ENCODE data around the gene CSGALNACT2. TPM values are rescaled to one million over a fixed set of nuclear protein-coding genes. Genes with fewer than 3 reads are reported as not detected.
A peak's percentile ranks its signal among the peaks of the same experiment; 100 is the strongest.

Gene CSGALNACT2
- total and polyA plus RNA-seq, 12 donors, result 5.8 to 19.4 (median 12.3) TPM

- no peaks in the 10 kb centered on the region for H3K36me3 ChIP-seq (replicated peaks in 1 of 2)
- H3K27ac ChIP-seq, result no peak overlapping the region
- intact Hi-C loops (cut with DNase I), result no loop called here
- WGBS, 4 donors, result 63 to 75% (median 70%) methylated on average over 3 to 13 of the region's 13 CpGs
- peaks cover 4 to 21% of the 10 kb centered on the region in 2 donors for H3K4me1 ChIP-seq (replicated peaks in 1 of 2)
- H3K4me3 ChIP-seq, result no peak overlapping the region
- H3K9me3 ChIP-seq (replicated peaks in 1 of 3), result no peaks in the 10 kb centered on the region
- TF ChIP-seq POLR2A (IDR thresholded peaks at IDR 0.05) (no peak), CTCF (IDR thresholded peaks at IDR 0.05) (no peak)
- DNase-seq, result peak in 5 of 7 donors; percentile 23 to 48 (median 31)
- H3K27me3 ChIP-seq, result no peaks in the 10 kb centered on the region
These were observed 62.5 kb downstream of the CSGALNACT2 start for GRCh38 chr10:43200538-43201390.

- no peak overlapping the region for H3K4me3 ChIP-seq
- intact Hi-C loops (cut with DNase I), result no loop called here
These were observed 63.4 kb downstream of the CSGALNACT2 start for GRCh38 chr10:43201545-43202131.

GRCh38 chr10:43202224-43202656 lies 64.0 kb downstream of the CSGALNACT2 start:
- H3K4me3 ChIP-seq, result peak overlapping the region in 1 of 4 donors; percentile 42
- peak in 5 of 7 donors; percentile 6 to 52 (median 15) for DNase-seq
- no peak overlapping the region for H3K27ac ChIP-seq
- no peaks in the 10 kb centered on the region for H3K9me3 ChIP-seq (replicated peaks in 1 of 3)
- WGBS, 4 donors, result 21 to 33% (median 31%) methylated on average over 4 to 29 of the region's 29 CpGs
- TF ChIP-seq CTCF (IDR thresholded peaks at IDR 0.05) (peak in 4 of 6 experiments; percentile 24 to 44 (median 34)), POLR2A (IDR thresholded peaks at IDR 0.05) (no peak)
- peaks cover 4 to 21% of the 10 kb centered on the region in 2 donors for H3K4me1 ChIP-seq (replicated peaks in 1 of 2)
- H3K36me3 ChIP-seq (replicated peaks in 1 of 2), result no peaks in the 10 kb centered on the region
- intact Hi-C loops (cut with DNase I), result no loop called here
- no peaks in the 10 kb centered on the region for H3K27me3 ChIP-seq

More at GRCh38 chr10:43201545-43202131, 63.4 kb downstream of the CSGALNACT2 start:
- no peaks in the 10 kb centered on the region for H3K36me3 ChIP-seq (replicated peaks in 1 of 2)
- no peaks in the 10 kb centered on the region for H3K27me3 ChIP-seq
- H3K27ac ChIP-seq, result no peak overlapping the region
- peaks cover 4 to 21% of the 10 kb centered on the region in 2 donors for H3K4me1 ChIP-seq (replicated peaks in 1 of 2)
- DNase-seq, result peak in 4 of 7 donors; percentile 7 to 40 (median 19)
- TF ChIP-seq CTCF (IDR thresholded peaks at IDR 0.05) (no peak), POLR2A (IDR thresholded peaks at IDR 0.05) (no peak)
- H3K9me3 ChIP-seq (replicated peaks in 1 of 3), result no peaks in the 10 kb centered on the region
- 71 to 78% (median 75%) methylated on average over 5 to 11 of the region's 11 CpGs for whole genome bisulfite sequencing, 4 donors

Measured in adrenal gland (tissue), 12 donors.